H9 (cell line): ENCODE measurements around the gene TRIO. TPM values are rescaled to one million over a fixed set of nuclear protein-coding genes. Genes with fewer than 3 reads are reported as not detected.

Experiments used
- DNase-seq: peaks from one replicate; pipeline ENCODE4 v3.0.0-alpha.2; 2017
- H2AFZ ChIP-seq: one replicate; pipeline ENCODE4 v1.6.1; 2013; ENCODE audit warnings: mild to moderate bottlenecking, low read length, control low read depth, moderate library complexity
- H2AK5ac ChIP-seq: 2 replicates; pipeline ENCODE4 v1.6.1; 2013; ENCODE audit warnings: low read length, control low read depth, mixed read lengths; ENCODE audit not compliant: insufficient read length
- H2BK120ac ChIP-seq: one replicate; pipeline ENCODE4 v1.6.1; 2013; ENCODE audit warnings: low read depth, mild to moderate bottlenecking, low read length, control low read depth, inconsistent platforms; ENCODE audit not compliant: poor library complexity, severe bottlenecking
- H2BK12ac ChIP-seq: 2 replicates; pipeline ENCODE4 v1.6.1; 2013; ENCODE audit warnings: low read length, control low read depth, mixed read lengths, low read depth; ENCODE audit not compliant: insufficient read length
- H2BK15ac ChIP-seq: 2 replicates; pipeline ENCODE4 v1.6.1; 2013; ENCODE audit warnings: low read depth, low read length, control low read depth
- H2BK20ac ChIP-seq: one replicate; pipeline ENCODE4 v1.6.1; 2013; ENCODE audit warnings: low read depth, mild to moderate bottlenecking, low read length, control low read depth, inconsistent platforms; ENCODE audit not compliant: poor library complexity, severe bottlenecking
- H2BK5ac ChIP-seq: 2 replicates; pipeline ENCODE4 v1.6.1; 2013; ENCODE audit warnings: low read length, control low read depth, mixed read lengths; ENCODE audit not compliant: insufficient read length
- H3K14ac ChIP-seq: 2 replicates; pipeline ENCODE4 v1.6.1; 2013; ENCODE audit warnings: low read length, control low read depth; ENCODE audit not compliant: insufficient read depth
- H3K18ac ChIP-seq: 2 replicates; pipeline ENCODE4 v1.6.1; 2013; ENCODE audit warnings: low read depth, mild to moderate bottlenecking, mixed read lengths, low read length, control low read depth; ENCODE audit not compliant: insufficient read length
- H3K23ac ChIP-seq: 2 replicates; pipeline ENCODE4 v1.6.1; 2013; ENCODE audit warnings: low read length, control low read depth, mixed read lengths, low read depth; ENCODE audit not compliant: insufficient read length
- H3K23me2 ChIP-seq: 2 replicates; pipeline ENCODE4 v1.6.1; 2013; ENCODE audit warnings: low read depth, mild to moderate bottlenecking, mixed read lengths, low read length, control low read depth; ENCODE audit not compliant: insufficient read length, poor library complexity, severe bottlenecking
- H3K27ac ChIP-seq: 2 replicates; pipeline ENCODE4 v1.5.1; 2013; ENCODE audit warnings: low read length, control low read depth, mixed read lengths, low read depth; ENCODE audit not compliant: insufficient read length
- H3K27me3 ChIP-seq: 2 replicates; pipeline ENCODE4 v1.6.1; 2013; ENCODE audit warnings: low read length, control low read depth, inconsistent platforms; ENCODE audit not compliant: insufficient read depth
- H3K4ac ChIP-seq: 2 replicates; pipeline ENCODE4 v1.6.1; 2013; ENCODE audit warnings: low read depth, mild to moderate bottlenecking, control low read depth, inconsistent platforms, low read length, moderate library complexity
- H3K4me1 ChIP-seq: 2 replicates; pipeline ENCODE4 v1.6.1; 2013; ENCODE audit warnings: low read length, control low read depth, inconsistent platforms; ENCODE audit not compliant: insufficient read depth
- H3K4me2 ChIP-seq: 2 replicates; pipeline ENCODE4 v1.6.1; 2013; ENCODE audit warnings: low read length, control low read depth, mixed read lengths; ENCODE audit not compliant: insufficient read length, insufficient read depth
- H3K56ac ChIP-seq: 2 replicates; pipeline ENCODE4 v1.6.1; 2013; ENCODE audit warnings: low read depth, mild to moderate bottlenecking, mixed read lengths, low read length, control low read depth; ENCODE audit not compliant: insufficient read length
- H3K79me1 ChIP-seq: 2 replicates; pipeline ENCODE4 v1.6.1; 2013; ENCODE audit warnings: low read depth, mild to moderate bottlenecking, moderate library complexity, low read length, control low read depth, inconsistent platforms; ENCODE audit not compliant: insufficient read depth, poor library complexity, severe bottlenecking
- H3K79me2 ChIP-seq: 2 replicates; pipeline ENCODE4 v1.6.1; 2013; ENCODE audit warnings: low read length, control low read depth, inconsistent platforms; ENCODE audit not compliant: insufficient read depth
- H3K9ac ChIP-seq: 2 replicates; pipeline ENCODE4 v1.6.1; 2013; ENCODE audit warnings: low read length, control low read depth, mixed read lengths; ENCODE audit not compliant: insufficient read length; ENCODE audit errors: extremely low read depth
- H3K9me3 ChIP-seq: one replicate; pipeline ENCODE4 v1.6.1; 2013; ENCODE audit warnings: low read depth, low read length, inconsistent platforms; ENCODE audit not compliant: control insufficient read depth
- H3T11ph ChIP-seq: one replicate; pipeline ENCODE4 v1.6.1; 2013; ENCODE audit warnings: mild to moderate bottlenecking, low read length, control low read depth, inconsistent platforms
- H4K20me1 ChIP-seq: one replicate; pipeline ENCODE4 v1.6.1; 2013; ENCODE audit not compliant: control insufficient read depth, insufficient read length, insufficient read depth
- H4K5ac ChIP-seq: 2 replicates; pipeline ENCODE4 v1.6.1; 2013; ENCODE audit warnings: low read depth, mild to moderate bottlenecking, mixed read lengths, low read length, control low read depth; ENCODE audit not compliant: insufficient read length
- H4K8ac ChIP-seq: replicated peaks from 2 replicates; pipeline ENCODE4 v1.6.1; 2013; ENCODE audit warnings: low read length, control low read depth, mixed read lengths, low read depth; ENCODE audit not compliant: insufficient read length
- H4K91ac ChIP-seq: 2 replicates; pipeline ENCODE4 v1.6.1; 2013; ENCODE audit warnings: low read depth, mild to moderate bottlenecking, moderate library complexity, mixed read lengths, low read length, control low read depth; ENCODE audit not compliant: insufficient read length
- H3K27ac Mint-ChIP-seq, 3 experiments: 2 replicates in 2 of 3; 3 replicates in 1 of 3; pipeline ENCODE4 v1.8.0; 2020 to 2021; ENCODE audit warnings: mixed read lengths in 3 of 3, mild to moderate bottlenecking in 1 of 3, moderate library complexity in 1 of 3
- H3K27me3 Mint-ChIP-seq: 2 replicates; pipeline ENCODE4 v1.8.0; 2021; ENCODE audit warnings: low read depth, mild to moderate bottlenecking, moderate library complexity, mixed read lengths
- H3K36me3 Mint-ChIP-seq, 3 experiments: 2 replicates in 2 of 3; 3 replicates in 1 of 3; pipeline ENCODE4 v1.8.0; 2020 to 2021; ENCODE audit warnings: low read depth in 3 of 3, mixed read lengths in 3 of 3; ENCODE audit not compliant: insufficient read depth in 1 of 3
- H3K4me1 Mint-ChIP-seq, 2 experiments: 2 replicates each; pipeline ENCODE4 v1.8.0; 2020; ENCODE audit warnings: mixed read lengths in 2 of 2
- H3K4me3 Mint-ChIP-seq, 2 experiments: 2 replicates in 1 of 2; 3 replicates in 1 of 2; pipeline ENCODE4 v1.8.0; 2020 to 2021; ENCODE audit warnings: mild to moderate bottlenecking in 2 of 2, mixed read lengths in 2 of 2, moderate library complexity in 1 of 2
- H3K9me3 Mint-ChIP-seq, 2 experiments: 2 replicates in 1 of 2; 3 replicates in 1 of 2; pipeline ENCODE4 v1.8.0; 2020; ENCODE audit warnings: mild to moderate bottlenecking in 2 of 2, mixed read lengths in 2 of 2, moderate library complexity in 1 of 2
- CTCF ChIP-seq: fragments of 200-600 bp; sonication (generic); conservative IDR thresholded peaks from 3 replicates; pipeline ENCODE4 v1.8.0; 2021; ENCODE audit warnings: antibody characterized with exemption, mild to moderate bottlenecking
- WGBS: extraction: QIAGEN DNeasy Blood & Tissue Kit; methylation state at CpG from one replicate; pipeline ENCODE4 v1.1.7; 2013; ENCODE audit warnings: missing lambda C conversion rate, low lambda C conversion rate, mixed read lengths; ENCODE audit not compliant: insufficient read length; ENCODE audit errors: extremely low coverage; 5-methylcytosine and 5-hydroxymethylcytosine counted together
- total RNA-seq: library from RNA; stranded (reverse); gene quantifications from 2 replicates; pipeline ENCODE4 v1.2.1, GENCODE V29; 2021

TRIO gene
- total RNA-seq, 1 experiment from 2014 or later, result 87.8 TPM

- no peaks in the 10 kb centered on the region for H3K79me1 ChIP-seq
- no peak overlapping the region for H3K9ac ChIP-seq
- TF ChIP-seq CTCF, result no peak
- Mint-ChIP-seq H3K4me3 (no peak overlapping the region; a peak in 1 of 5 replicates), H3K27ac (peak overlapping the region in 2 of 3 experiments; percentile 28 to 55; a peak in 1 of 7 replicates), H3K4me1 (peaks cover 7 to 20% of the 10 kb centered on the region in 2 experiments), H3K27me3 (no peaks in the 10 kb centered on the region; the same call in 1 of the 2 replicates), H3K9me3 (no peaks in the 10 kb centered on the region), H3K36me3 (peaks cover 3 to 23% (median 13%) of the 10 kb centered on the region in 3 experiments; a peak in 6 of 7 replicates)
- H3K4me1 ChIP-seq, result no peaks in the 10 kb centered on the region
- DNase-seq, result no peak
- no peaks in the 10 kb centered on the region for H4K20me1 ChIP-seq
- no peak overlapping the region for H3K56ac ChIP-seq
- H3K27me3 ChIP-seq, result no peaks in the 10 kb centered on the region
- H2AFZ ChIP-seq, result no peak overlapping the region
- H2BK5ac ChIP-seq, result no peak overlapping the region
- no peak overlapping the region for H2BK120ac ChIP-seq
- no peak overlapping the region for H3T11ph ChIP-seq
- H2AK5ac ChIP-seq, result no peak overlapping the region
- H3K79me2 ChIP-seq, result no peaks in the 10 kb centered on the region
- WGBS, result no CpG with 5 or more reads among the region's 14 CpGs
- no peak overlapping the region for H3K27ac ChIP-seq
- no peak overlapping the region for H4K91ac ChIP-seq
- H3K23me2 ChIP-seq, result no peaks in the 10 kb centered on the region
- H3K4me2 ChIP-seq, result no peak overlapping the region
- H2BK12ac ChIP-seq, result no peak overlapping the region
- H3K9me3 ChIP-seq, result no peaks in the 10 kb centered on the region
- H4K8ac ChIP-seq, result no peak overlapping the region
- no peak overlapping the region for H3K4ac ChIP-seq
- no peak overlapping the region for H3K23ac ChIP-seq
- no peak overlapping the region for H4K5ac ChIP-seq
- no peak overlapping the region for H2BK15ac ChIP-seq
- H3K14ac ChIP-seq, result no peak overlapping the region
- no peak overlapping the region for H2BK20ac ChIP-seq
- H3K18ac ChIP-seq, result no peak overlapping the region
Observed at GRCh38 chr5:14330729-14331385, 187.7 kb downstream of the TRIO start.
